ENCODE results near the gene TBC1D2.

The TBC1D2 gene

GRCh38 chr9:98234245-98234825, 21.1 kb downstream of the TBC1D2 start:
- no peak for DNase-seq

GRCh38 chr9:98232926-98233325, 22.5 kb downstream of the TBC1D2 start:
- DNase-seq, result no peak

GRCh38 chr9:98231770-98232478, 23.5 kb downstream of the TBC1D2 start:
- DNase-seq, result no peak

- no peak for DNase-seq
These were observed 24.7 kb downstream of the TBC1D2 start for GRCh38 chr9:98230789-98231188.

GRCh38 chr9:98230304-98230703, 25.1 kb downstream of the TBC1D2 start:
- no peak for DNase-seq

- DNase-seq, result no peak
These were observed 25.8 kb downstream of the TBC1D2 start for GRCh38 chr9:98229620-98230019.

GRCh38 chr9:98229090-98229395, 26.4 kb downstream of the TBC1D2 start:
- no peak for DNase-seq

GRCh38 chr9:98228392-98229089, 26.9 kb downstream of the TBC1D2 start:
- no peak for DNase-seq

GRCh38 chr9:98227883-98228282, 27.6 kb downstream of the TBC1D2 start:
- DNase-seq, result no peak

- no peak for DNase-seq
These were observed 28.5 kb downstream of the TBC1D2 start for GRCh38 chr9:98226957-98227356.

GRCh38 chr9:98226516-98226915, 28.9 kb downstream of the TBC1D2 start:
- DNase-seq, result no peak

GRCh38 chr9:98225015-98225442, 30.4 kb downstream of the TBC1D2 start:
- no peak for DNase-seq

- DNase-seq, result no peak
These were observed 32.4 kb downstream of the TBC1D2 start for GRCh38 chr9:98222885-98223691.

- DNase-seq, result no peak
These were observed 34.5 kb downstream of the TBC1D2 start for GRCh38 chr9:98220911-98221310.

- no peak for DNase-seq
These were observed 35.6 kb downstream of the TBC1D2 start for GRCh38 chr9:98219794-98220370.

- DNase-seq, result no peak
These were observed 36.1 kb downstream of the TBC1D2 start for GRCh38 chr9:98219364-98219716.

- no peak for DNase-seq
These were observed 36.7 kb downstream of the TBC1D2 start for GRCh38 chr9:98218562-98219363.

GRCh38 chr9:98217255-98217654, 38.2 kb downstream of the TBC1D2 start:
- no peak for DNase-seq

GRCh38 chr9:98216391-98216790, 39.1 kb downstream of the TBC1D2 start:
- no peak for DNase-seq

GRCh38 chr9:98215821-98216220, 39.6 kb downstream of the TBC1D2 start:
- no peak for DNase-seq

- DNase-seq, result no peak
These were observed 40.2 kb downstream of the TBC1D2 start for GRCh38 chr9:98215271-98215670.

GRCh38 chr9:98214811-98215210, 40.6 kb downstream of the TBC1D2 start:
- DNase-seq, result no peak
